Measurements from ENCODE around the gene ABHD12.

ABHD12 gene

DNA sequence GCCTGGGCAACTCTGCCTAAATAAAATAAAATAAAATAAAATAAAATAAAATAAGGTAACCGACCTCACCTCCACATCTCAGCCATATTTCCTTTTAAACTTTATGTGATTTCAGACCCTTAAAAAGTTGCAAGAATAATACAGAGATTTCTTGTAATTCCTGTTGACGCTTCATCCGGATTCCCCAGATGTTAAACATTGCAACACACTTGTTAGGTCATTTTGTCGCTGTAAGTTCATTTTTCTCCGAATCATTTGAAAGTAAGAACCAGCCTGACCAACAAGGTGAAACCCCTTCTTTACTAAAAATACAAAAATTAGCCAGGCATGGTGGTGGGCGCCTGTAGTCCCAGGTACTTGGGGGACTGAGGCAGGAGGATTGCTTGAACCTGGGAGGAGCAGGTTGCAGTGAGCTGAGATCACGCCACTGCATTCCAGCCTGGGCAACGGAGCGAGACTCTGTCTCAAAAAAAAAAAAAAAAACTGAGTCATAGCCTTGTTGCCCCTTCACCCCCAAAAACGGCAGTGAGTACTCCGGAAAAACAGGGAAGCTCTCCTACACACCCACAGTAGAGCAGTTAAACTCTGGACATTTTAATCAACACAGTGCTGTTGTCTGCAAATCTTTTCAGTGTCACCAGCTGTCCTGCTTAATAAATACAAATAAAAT, 136.9 kb downstream of the ABHD12 start:
- DNase-seq, result no peak

DNA sequence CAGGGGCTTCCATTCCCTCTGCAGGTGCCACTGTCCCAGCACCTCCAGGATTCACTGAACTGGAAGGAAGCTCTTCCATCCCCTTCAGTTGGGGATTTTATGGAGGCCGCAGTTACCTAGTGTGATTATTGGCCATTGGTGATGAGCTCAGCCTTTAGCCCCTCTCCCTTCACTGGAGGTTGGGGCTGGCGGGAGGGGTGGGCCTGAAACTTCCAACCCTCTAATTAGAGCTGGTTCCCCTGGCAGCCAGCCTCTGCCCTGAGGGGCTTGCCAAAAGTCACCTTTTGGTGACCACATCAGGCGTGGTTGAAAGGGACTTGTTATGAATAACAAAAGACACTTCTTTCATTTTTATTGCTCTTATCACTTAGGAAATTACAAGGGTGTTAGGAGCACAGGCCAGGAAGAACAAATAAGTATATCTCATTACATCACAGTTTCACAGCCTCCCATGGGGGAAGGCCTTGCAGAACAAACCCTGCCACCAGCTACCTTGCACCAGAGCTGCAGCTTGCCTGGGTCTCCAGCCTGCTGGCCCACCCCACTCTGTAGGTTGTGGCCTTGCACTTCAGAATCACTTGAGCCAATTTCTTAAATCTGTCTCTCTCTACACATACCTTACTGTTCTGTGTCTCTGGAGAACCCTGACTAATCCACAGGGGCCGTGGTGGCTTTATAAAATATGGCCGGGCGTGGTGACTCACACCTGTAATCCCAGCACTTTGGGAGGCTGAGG, 137.8 kb downstream of the ABHD12 start:
- DNase-seq, result no peak

DNA sequence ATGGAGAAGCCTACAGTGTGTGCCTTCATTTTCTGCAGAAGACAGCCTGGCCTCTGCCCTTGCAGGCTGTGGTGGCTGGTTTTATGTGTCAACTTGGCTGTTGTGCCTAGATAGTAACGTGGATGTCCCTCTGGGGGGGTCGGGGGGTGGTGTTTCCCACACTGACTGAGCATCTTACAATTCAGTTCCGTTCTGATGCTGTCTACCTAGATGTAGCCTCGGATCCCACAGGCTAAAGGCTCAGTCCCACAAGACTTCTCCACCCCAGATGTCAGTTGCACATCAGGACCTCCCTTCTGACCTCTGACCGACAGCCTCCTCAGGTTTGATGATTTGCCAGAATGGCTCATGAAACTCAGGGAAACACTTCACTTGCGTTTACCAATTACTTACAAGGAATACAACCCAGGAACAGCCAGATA, 138.4 kb downstream of the ABHD12 start:
- DNase-seq, result no peak

DNA sequence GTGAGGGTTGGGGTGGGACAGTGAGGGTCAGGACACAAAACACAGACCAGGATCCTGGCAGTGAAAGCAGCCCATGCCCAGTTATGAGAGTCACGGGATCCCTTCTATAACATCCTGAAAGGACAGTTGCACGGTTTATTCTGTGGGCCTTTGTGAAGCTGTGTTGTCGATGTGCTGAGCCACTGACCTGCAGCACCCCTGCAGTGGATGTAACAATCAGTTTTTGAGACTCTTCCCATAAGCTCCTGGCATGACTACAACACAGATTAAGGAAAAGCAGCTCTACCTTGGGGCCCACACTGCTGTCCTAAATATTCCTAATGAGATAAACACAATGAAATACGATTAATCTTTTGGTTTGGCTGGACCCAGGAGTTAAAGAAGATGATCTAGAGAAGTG, 139.1 kb downstream of the ABHD12 start:
- no peak for DNase-seq

DNA sequence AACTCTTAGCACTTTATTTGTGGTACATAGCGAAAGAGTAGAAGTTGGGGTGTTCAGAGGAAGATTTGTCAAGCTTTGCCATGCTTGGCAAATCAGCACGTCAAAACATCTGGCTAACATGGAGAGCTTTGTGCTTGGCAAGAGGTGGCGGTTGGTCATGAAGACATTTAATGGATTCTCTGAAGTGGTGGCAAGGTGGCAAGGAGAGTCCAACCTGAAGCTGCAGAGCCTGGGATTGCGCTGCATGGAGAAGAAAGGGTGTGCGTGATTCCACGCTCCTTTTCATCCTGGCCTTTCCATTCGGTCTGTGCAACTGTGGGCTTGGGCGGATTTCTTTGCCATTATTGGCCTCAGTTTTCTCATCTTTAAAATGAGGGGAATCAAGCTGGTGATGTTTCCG, 139.6 kb downstream of the ABHD12 start:
- no peak for DNase-seq

DNA sequence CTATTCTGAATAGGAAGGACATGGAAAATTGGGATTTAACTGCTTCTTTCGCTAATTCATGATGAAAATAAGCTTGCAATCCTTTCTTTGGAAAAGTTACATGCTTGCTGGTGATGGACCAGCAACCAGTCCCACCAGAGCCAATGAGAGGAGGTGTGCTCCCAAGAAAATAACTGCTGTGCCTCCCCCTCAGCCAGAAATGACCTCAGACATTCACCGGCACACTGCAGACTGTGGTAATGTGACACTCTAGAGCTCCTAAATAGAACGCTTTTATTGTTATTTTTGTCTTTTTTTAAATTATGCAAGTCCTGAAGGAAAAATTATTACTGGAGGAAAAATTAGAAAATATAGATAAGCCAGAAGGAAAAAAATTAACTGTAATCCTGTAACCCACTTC, 140.1 kb downstream of the ABHD12 start:
- DNase-seq, result no peak

Measured in activated CD4-positive, alpha-beta T cell treated with anti-CD3 and anti-CD28 coated beads for 4 hours (primary cell).